HG03097 (cell line): ENCODE data around the gene PAWR.
"Not testable (repeated sequence)": the region's sequence is repeated elsewhere in the genome, so short reads cannot be mapped to it uniquely, and the experiment has no call there.

Experiments used
- ATAC-seq: cut with Tn5 transposase; IDR thresholded peaks from one replicate; pipeline ENCODE4 v1.9.1; 2021; ENCODE audit not compliant: unreplicated experiment, low FRiP score

PAWR gene

DNA sequence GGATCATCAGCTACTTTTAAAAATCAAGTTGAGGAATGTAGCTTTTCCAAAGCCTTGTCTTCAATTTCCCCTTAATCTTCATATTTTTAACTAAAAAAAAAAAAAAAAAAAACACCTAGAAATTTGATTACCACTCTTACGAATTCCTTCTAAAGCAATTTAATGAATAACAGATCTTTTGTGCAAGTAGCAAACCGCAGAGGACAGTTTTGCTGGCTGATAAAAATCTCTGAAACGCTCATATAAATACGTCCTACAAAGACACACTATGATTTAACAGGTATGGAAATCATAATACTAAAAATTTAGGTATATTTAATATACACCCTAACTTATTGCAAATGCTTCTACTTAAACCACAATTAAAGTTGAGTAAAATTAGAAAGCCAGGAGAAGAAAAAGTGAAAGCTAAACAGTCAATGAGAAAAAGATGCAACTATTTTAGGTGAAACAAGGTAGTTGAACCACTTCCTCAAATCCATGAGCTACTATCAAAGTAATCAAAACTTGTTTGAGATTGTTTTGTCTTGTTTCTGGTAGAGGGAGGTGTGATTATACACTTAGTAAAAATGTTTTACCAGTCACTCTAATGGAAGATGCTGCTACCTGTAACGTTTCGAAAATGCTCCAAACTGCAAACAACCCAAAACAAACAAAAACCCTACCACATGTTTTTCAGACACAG, 2.2 kb downstream of the PAWR start:
- no peak for ATAC-seq

DNA sequence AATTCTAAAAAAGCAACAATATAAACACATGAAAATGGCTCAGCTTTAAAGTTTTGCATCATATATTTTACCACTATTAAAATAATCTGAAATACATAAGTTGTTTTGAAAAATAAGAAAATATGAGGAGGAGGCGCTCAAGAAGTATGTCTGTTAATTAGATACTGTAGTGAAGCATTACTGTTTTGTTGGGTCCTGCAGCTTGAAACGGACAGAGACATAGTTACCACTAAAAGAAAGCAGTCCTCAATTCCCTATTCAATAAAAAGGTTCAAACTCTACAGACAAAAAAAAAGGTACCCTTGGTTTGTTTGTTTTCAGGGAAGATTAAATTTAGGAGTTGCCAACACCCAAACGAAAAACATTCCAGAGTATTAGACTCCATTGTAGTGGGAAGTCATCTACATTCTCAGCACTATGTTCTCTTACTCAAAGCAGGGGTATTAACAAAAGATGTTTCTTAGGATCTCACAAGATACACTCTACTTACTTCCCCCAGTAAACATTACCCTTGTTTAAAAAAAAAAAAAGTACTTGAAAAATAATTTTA, 3.0 kb downstream of the PAWR start:
- no peak for ATAC-seq

DNA sequence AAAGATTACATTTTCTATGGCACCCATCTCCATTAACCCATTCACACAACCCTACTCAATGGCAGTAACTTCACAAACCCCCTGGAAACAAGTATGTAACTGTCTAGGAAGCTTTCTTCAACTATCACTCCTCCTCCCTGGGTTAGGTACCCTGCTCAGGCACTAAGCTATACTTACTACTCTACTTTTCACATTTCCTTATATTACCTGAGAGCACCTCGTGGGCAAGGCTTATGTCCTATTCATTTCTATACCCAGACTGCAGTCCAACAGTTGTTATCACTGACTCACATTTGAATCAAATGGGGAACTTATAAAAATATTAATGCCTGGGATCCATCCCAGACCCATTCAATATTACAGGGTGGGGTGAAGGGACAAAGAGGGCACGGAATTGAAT, 4.6 kb downstream of the PAWR start:
- ATAC-seq, result no peak

- no peak for ATAC-seq
Measured at GRCh38 chr12:79685068-79685467, 5.7 kb downstream of the PAWR start.

GRCh38 chr12:79684338-79684737, 6.4 kb downstream of the PAWR start:
- not testable (repeated sequence) for ATAC-seq

DNA sequence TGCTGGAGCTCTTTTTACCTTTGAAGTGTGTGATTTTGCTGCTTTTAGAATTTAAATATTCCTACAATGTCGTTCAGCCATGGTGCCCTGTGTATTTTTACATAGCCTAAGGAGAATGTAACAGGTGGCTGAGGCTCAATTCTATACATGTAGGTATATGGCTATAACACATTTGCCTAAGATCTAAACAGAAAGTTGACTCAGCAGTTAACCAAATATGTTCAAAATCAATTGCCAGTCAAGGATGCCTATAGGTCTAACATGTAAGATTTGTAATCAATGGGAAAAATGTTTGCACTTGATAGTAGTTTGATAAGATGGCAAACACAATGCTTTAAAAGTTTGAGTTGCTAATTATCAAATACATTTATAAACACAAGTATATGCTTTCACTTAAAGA, 8.2 kb downstream of the PAWR start:
- ATAC-seq, result no peak

DNA sequence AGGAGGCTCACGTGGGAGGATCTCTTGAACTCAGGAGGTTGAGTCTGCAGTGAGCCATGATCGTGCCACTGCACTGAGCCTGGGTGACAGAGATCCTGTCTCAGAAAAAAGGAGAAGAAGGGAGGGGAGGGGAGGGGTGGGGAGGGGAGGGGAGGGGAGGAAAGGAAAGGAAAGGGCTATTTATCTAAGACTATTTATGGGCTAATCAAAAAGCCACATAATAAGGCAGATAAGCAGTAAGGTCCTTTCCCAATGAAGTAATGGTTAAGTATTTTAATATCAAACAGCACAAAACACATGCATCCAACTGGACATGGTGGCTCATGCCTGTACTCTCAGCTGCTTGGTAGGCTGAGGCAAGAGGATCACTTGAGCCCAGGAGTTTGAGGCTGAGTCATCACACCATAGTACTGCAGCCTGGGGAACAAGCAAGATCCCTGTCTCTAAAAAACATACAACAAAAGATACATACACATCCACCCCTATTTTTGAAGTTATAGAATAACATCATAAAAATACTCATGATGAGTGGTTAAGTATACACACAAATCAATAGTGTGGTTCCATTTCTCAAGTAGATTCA, 9.7 kb downstream of the PAWR start:
- no peak for ATAC-seq

- no peak for ATAC-seq
Measured at GRCh38 chr12:79680051-79680450, 10.7 kb downstream of the PAWR start.

GRCh38 chr12:79678306-79678705, 12.5 kb downstream of the PAWR start:
- no peak for ATAC-seq

- no peak for ATAC-seq
Measured at GRCh38 chr12:79677672-79678071, 13.1 kb downstream of the PAWR start.

- no peak for ATAC-seq
Measured at GRCh38 chr12:79676579-79676978, 14.2 kb downstream of the PAWR start.

DNA sequence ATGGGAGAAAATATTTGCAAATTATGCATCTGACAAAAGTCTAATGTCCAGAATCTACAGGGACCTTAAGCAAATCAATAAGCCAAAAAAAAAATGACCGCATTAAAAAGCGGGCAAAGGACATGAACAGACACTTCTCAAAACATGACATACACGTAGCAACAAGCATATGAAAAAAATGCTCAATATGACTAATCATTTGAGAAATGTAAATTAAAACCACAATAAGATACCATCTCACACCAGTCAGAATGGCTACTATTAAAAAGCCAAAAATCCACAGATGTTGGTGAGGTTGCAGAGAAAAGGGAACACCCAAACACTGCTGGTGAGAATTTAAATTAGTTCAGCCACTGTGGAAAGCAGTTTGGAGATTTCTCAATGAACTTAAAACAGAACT, 16.1 kb downstream of the PAWR start:
- ATAC-seq, result no peak

GRCh38 chr12:79673354-79673753, 17.4 kb downstream of the PAWR start:
- no peak for ATAC-seq

DNA sequence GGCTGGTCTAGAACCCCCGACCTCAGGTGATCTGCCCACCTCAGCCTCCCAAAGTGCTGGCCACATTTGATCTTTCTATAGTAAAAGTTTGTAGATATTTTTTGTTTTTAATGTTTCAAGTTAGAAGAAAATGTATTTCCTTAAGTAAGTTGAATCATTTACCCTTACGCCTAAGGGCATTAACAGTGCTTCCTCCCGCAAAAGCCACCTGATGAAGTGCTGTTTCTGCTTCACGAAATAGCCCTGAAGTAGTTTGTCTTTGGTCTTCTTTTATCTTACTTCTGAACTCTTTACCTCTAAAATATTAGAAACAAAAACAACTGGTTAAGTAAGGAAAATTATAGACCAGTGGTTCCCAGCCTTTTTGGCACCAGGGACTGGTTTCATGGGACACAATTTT, 22.7 kb downstream of the PAWR start:
- no peak for ATAC-seq

- no peak for ATAC-seq
Measured at GRCh38 chr12:79665212-79665887, 25.4 kb downstream of the PAWR start.

- no peak for ATAC-seq
Measured at GRCh38 chr12:79664518-79664917, 26.2 kb downstream of the PAWR start.

DNA sequence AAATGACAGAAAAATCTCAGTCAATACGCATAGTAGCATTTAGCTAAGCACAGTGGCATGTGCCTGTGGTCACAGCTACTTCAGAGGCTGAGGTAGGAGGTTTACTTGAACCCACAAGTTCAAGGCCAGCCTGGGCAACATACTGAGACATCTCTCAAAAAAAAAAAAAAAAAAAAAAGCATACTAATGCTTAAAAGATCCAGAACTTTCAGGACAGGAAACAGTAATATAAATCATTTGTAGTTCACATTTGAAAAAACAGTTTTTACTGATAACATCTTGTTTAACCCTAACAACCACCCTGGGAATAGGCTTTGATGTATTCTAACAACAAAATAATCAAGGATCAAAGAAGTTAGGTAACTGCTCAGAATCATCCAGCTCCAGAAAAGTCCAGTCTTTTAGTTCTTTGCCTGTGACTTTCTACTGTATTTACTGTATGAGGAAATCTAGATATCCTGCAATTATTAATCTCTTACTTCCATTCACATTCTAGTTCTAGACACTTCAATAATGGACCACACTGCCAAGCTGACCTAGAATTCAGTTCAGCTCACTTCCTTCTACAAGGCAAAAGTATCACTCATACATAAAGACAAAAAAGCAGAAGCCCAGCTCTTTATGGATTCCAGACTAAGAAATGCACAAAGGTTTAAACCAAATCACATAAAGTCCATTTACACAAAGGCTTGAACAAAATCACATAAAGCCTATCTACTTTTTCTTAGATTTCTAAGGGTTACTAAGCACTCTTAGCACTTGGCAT, 28.5 kb downstream of the PAWR start:
- no peak for ATAC-seq

DNA sequence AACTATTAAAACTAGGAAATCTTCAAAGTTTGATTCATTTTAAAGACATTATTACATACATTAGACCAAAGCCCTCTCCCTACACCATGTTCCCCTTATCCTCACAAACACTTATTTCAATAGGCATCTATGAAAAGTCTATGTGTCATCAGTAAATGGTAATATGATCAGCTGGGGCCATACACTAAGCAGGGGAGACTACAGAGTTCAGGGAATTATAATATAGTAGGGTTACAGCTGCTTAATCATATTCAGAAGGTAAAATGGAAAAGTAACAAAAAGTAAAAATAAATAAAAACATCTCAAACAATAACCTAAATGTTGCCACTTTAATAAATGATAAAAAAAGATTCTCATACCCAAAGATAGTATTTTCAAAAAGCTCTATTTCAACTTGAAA, 29.1 kb downstream of the PAWR start:
- ATAC-seq, result no peak

DNA sequence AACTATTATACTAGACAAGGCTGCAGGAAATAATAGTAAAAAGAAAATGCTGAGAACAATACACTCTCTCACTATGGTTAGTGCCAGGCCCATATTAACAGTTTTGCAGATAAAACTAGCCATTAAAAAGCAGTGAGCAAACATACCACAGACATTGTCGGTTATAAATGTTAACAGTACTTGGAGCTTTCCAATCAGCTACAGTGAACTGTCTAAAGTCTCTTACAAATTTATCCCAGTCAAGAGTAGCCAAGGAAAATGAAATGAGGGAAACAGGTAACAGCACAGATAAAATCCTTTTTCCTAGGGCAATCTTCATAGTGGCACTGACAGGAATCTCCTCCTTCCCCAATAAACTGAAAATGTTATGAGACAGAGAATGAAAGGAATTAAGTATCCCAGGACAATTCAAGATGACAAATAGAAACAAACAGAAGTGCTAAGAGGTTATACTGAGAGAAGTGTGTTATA, 30.8 kb downstream of the PAWR start:
- ATAC-seq, result no peak

DNA sequence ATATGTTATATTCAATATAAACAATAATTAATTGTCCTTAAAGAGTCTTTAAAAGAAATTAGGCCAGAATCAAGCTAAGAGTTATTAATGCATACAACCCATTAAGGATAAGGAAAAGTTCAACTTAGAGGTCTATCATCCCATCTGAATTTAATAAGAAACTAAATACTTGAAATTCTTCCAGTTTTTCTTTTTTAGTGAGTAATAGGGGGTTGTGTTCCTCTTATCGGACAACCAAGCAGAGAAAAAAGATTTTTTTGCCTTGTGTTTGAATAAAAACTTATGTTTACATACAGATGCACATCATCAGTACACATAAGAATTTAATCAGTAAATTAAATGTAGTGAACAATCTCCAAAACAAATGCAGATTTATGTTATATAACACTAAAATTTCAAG, 32.5 kb downstream of the PAWR start:
- no peak for ATAC-seq

DNA sequence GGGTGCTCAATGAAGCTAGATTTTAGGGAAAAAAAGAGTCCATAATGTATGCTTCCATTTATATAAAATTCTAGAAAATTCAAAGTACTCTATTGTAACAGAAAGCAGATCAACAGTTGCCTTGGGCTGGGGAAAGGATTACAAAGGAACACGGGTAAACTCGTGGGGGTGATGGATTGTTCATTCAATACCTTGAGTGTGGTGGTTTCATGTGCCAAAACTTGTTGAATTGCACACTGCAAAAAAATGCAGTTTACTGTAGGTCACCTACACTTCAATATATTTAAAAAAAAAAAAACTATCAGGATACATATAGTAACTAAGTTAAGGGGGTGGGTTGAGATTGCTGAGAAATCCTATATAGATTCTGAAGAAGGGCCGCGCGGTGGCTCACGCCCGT, 33.6 kb downstream of the PAWR start:
- no peak for ATAC-seq
